Activated T-helper 1 cell treated with anti-CD3 and anti-CD28 coated beads, Interleukin-12 subunit alpha, Interleukin-12 subunit beta, Interleukin-2, Interleukin-4 antibody, amounts not matched to agents 30 ng/mL and 10 ng/mL and 1 ng/mL, durations not matched to agents 14 hours and 24 hours and 36 hours (primary cell): ENCODE data around the gene PLEKHG4B. TPM values are rescaled to one million over a fixed set of nuclear protein-coding genes. Genes with fewer than 3 reads are reported as not detected.
A peak's percentile ranks its signal among the peaks of the same experiment; 100 is the strongest.
"Not testable (repeated sequence)": the region's sequence is repeated elsewhere in the genome, so short reads cannot be mapped to it uniquely, and the experiment has no call there.

Source experiments
- DNase-seq: peaks from one replicate; pipeline ENCODE4 v3.0.0; 2021; ENCODE audit warnings: low spot score
- H3K27ac Mint-ChIP-seq: one replicate; pipeline ENCODE4 v1.8.0; 2021; ENCODE audit warnings: mild to moderate bottlenecking, mixed read lengths
- H3K27me3 Mint-ChIP-seq: one replicate; pipeline ENCODE4 v1.8.0; 2022; ENCODE audit warnings: mild to moderate bottlenecking, moderate library complexity, mixed read lengths; ENCODE audit not compliant: insufficient read depth
- H3K36me3 Mint-ChIP-seq: one replicate; pipeline ENCODE4 v1.8.0; 2021; ENCODE audit warnings: low read depth, mixed read lengths
- H3K4me1 Mint-ChIP-seq: one replicate; pipeline ENCODE4 v1.8.0; 2021; ENCODE audit warnings: low read depth, mixed read lengths
- H3K4me3 Mint-ChIP-seq: one replicate; pipeline ENCODE4 v1.8.0; 2021; ENCODE audit warnings: mild to moderate bottlenecking, moderate library complexity, mixed read lengths
- H3K9me3 Mint-ChIP-seq: one replicate; pipeline ENCODE4 v1.8.0; 2021; ENCODE audit warnings: mixed read lengths
- intact Hi-C: fragments of 100-400 bp; cut with micrococcal nuclease; formaldehyde crosslinking; loops from one replicate; pipeline ENCODE4 v1.15.1; 2024
- total RNA-seq: library from RNA; stranded (reverse); gene quantifications from 2 replicates; pipeline ENCODE4 v1.2.3, GENCODE V29; 2022

The PLEKHG4B gene
- total RNA-seq, 1 donor from 2014 or later: not detected

GRCh38 chr5:233426-233825 lies 141.5 kb downstream of the PLEKHG4B start:
- peaks cover 48% of the 10 kb centered on the region for H3K36me3 Mint-ChIP-seq
- H3K4me1 Mint-ChIP-seq, intact Hi-C loops, H3K4me3 Mint-ChIP-seq, H3K9me3 Mint-ChIP-seq, DNase-seq, H3K27ac Mint-ChIP-seq, H3K27me3 Mint-ChIP-seq: not testable (repeated sequence)

GRCh38 chr5:234450-234849 lies 142.5 kb downstream of the PLEKHG4B start:
- H3K27me3 Mint-ChIP-seq: no peaks in the 10 kb centered on the region
- H3K4me1 Mint-ChIP-seq: peaks cover 4% of the 10 kb centered on the region
- no peaks in the 10 kb centered on the region for H3K9me3 Mint-ChIP-seq
- intact Hi-C loops: no loop called here
- H3K4me3 Mint-ChIP-seq: no peak overlapping the region
- no peak overlapping the region for H3K27ac Mint-ChIP-seq
- H3K36me3 Mint-ChIP-seq: peaks cover 45% of the 10 kb centered on the region
- no peak for DNase-seq

- H3K27me3 Mint-ChIP-seq, intact Hi-C loops, H3K9me3 Mint-ChIP-seq, DNase-seq, H3K4me3 Mint-ChIP-seq, H3K4me1 Mint-ChIP-seq: not testable (repeated sequence)
- peaks cover 52% of the 10 kb centered on the region for H3K36me3 Mint-ChIP-seq
- H3K27ac Mint-ChIP-seq: peak overlapping the region; percentile 61
These were observed 143.6 kb downstream of the PLEKHG4B start for GRCh38 chr5:235527-235926.

GRCh38 chr5:237931-238330 lies 146.0 kb downstream of the PLEKHG4B start:
- H3K4me1 Mint-ChIP-seq, DNase-seq, H3K27ac Mint-ChIP-seq, H3K4me3 Mint-ChIP-seq, intact Hi-C loops, H3K27me3 Mint-ChIP-seq, H3K9me3 Mint-ChIP-seq: not testable (repeated sequence)
- peaks cover 62% of the 10 kb centered on the region for H3K36me3 Mint-ChIP-seq

Other genes starting within 250 kb of the PLEKHG4B start
- gene LRRC14B, start 99.3 kb downstream of the PLEKHG4B start, total RNA-seq: not detected in 2 replicates
- gene CCDC127, start 126.0 kb downstream of the PLEKHG4B start, total RNA-seq: 9.5 and 10.9 TPM in 2 replicates
- gene SDHA, start 126.2 kb downstream of the PLEKHG4B start, total RNA-seq: 135 TPM in 2 replicates
- gene PDCD6, start 179.5 kb downstream of the PLEKHG4B start, total RNA-seq: 117 and 118 TPM in 2 replicates
- 22.7 and 23.7 TPM in 2 replicates for gene AHRR, start 229.5 kb downstream of the PLEKHG4B start, total RNA-seq